ENCODE results near the gene UBE3D. TPM values are rescaled to one million over a fixed set of nuclear protein-coding genes. Genes with fewer than 3 reads are reported as not detected.

Gene UBE3D
- polyA plus RNA-seq (2013, experiment 1 of 4) = 49.9 TPM
- polyA plus RNA-seq (2013, experiment 2 of 4) = 60.7 TPM
- 39.4 TPM for polyA plus RNA-seq (2013, experiment 3 of 4)
- 50.3 TPM for polyA plus RNA-seq (2013, experiment 4 of 4)

DNA sequence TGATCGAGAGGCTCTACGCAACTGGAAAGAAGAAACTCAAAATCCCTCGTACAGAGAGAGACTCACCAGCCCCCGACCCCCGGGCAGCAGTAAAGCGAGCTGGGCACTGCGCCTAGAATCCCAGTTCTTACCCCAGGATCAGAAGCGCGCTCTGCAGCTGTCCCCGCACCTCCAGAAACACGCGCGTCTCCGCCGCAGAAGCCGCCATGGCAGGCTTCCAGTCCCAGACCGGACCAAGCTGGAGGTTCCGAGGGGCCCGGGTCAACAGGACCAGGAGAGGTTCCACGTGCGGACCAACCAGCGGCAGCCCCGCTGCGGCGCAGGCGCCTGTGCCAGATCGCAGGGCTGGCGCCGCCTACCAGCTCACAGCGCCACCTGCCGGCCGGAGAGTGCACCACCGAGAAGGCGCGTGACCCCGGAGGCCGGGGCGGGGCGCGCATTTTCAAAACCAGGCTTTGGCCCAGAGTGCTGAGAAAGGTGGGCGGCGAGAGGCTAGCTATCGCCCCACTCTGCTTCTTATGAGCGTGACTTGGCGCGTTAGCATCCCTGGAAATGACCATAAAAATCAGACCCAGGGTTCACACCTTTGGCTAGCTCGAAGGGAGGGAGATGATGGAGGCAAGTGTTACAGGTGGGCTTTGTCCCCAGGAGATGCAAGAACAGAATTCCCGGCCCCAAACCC lies at the start of gene UBE3D:
UBE3D (minus strand) TSS at position 331 of the 682 bp plus-strand sequence; CDS start at position 208, 123 bp downstream.
- peak within 1 kb of the TSS; percentile 73 for H3K4me3 ChIP-seq (ENCODE audit: insufficient read depth, low read depth, low read length)
- 4% methylated on average over 48 of the region's 48 CpGs for WGBS, 2 experiments
- peaks cover 10% of the 10 kb centered on the region for H3K4me1 ChIP-seq (ENCODE audit: control insufficient read depth, insufficient read depth, low read length)
- no peaks in the 10 kb centered on the region for H3K27me3 ChIP-seq (ENCODE audit: control insufficient read depth, insufficient read depth, low read length, poor library complexity, severe bottlenecking)
- H3K36me3 ChIP-seq (ENCODE audit: control insufficient read depth, insufficient read depth, low read length) = no peaks in the 10 kb centered on the region
- no peaks in the 10 kb centered on the region for H3K9me3 ChIP-seq (ENCODE audit: control insufficient read depth, low read length)
- H3K27ac ChIP-seq (ENCODE audit: insufficient read depth, low read depth, low read length, poor library complexity, severe bottlenecking) = peak within 1 kb of the TSS; percentile 41

DNA sequence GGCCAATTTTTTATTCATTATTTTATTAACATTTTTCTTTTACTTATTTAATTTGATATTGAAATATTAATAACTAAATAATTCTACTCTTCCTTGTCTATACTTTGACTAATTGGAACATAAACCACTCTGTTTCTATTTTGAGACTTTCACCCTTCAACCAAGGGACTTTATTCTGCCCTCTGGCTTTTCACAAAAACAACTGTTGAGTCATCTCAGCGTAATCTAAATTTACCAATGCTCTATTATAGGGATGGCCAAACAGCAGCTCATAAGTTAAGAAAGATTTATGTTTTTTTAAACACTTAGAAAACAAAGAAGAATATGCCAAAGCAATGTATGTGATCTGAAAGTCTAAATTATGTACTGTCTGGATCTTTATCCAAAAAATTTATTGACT lies 48.5 kb upstream of the UBE3D start:
- no peaks in the 10 kb centered on the region for H3K9me3 ChIP-seq (ENCODE audit: control insufficient read depth, low read length)
- H3K27ac ChIP-seq (ENCODE audit: insufficient read depth, low read depth, low read length, poor library complexity, severe bottlenecking) = no peak overlapping the region
- no peaks in the 10 kb centered on the region for H3K27me3 ChIP-seq (ENCODE audit: control insufficient read depth, insufficient read depth, low read length, poor library complexity, severe bottlenecking)
- no peak overlapping the region for H3K4me3 ChIP-seq (ENCODE audit: insufficient read depth, low read depth, low read length)
- WGBS, 2 experiments = 93% methylated on average over 1 of the region's 1 CpG; no CpG with 5 or more reads in 1 of the 2 experiments
- no peaks in the 10 kb centered on the region for H3K4me1 ChIP-seq (ENCODE audit: control insufficient read depth, insufficient read depth, low read length)
- H3K36me3 ChIP-seq (ENCODE audit: control insufficient read depth, insufficient read depth, low read length) = no peaks in the 10 kb centered on the region

DNA sequence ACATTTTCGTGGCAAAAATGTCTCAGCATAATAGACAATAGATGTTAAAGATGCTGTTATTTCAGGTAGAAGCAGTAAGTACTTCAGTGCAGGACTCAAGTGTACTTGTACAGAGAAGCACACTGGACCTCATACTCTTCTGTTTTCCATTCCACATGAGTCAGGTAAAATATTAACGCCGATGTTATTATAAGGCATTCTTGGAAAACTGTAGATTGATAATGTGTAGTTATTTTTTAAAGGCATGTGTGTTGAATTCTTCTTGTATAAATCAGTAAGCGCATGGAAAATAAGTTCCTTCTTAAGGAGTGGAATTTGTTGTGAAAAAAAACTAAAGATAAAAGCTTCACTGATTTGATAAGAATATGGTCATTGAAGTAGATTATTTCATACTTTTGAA lies 47.6 kb upstream of the UBE3D start:
- no peak overlapping the region for H3K27ac ChIP-seq (ENCODE audit: insufficient read depth, low read depth, low read length, poor library complexity, severe bottlenecking)
- no peak overlapping the region for H3K4me3 ChIP-seq (ENCODE audit: insufficient read depth, low read depth, low read length)
- no peaks in the 10 kb centered on the region for H3K9me3 ChIP-seq (ENCODE audit: control insufficient read depth, low read length)
- 78 to 79% methylated on average over 4 of the region's 4 CpGs for WGBS, 2 experiments
- no peaks in the 10 kb centered on the region for H3K4me1 ChIP-seq (ENCODE audit: control insufficient read depth, insufficient read depth, low read length)
- no peaks in the 10 kb centered on the region for H3K27me3 ChIP-seq (ENCODE audit: control insufficient read depth, insufficient read depth, low read length, poor library complexity, severe bottlenecking)
- no peaks in the 10 kb centered on the region for H3K36me3 ChIP-seq (ENCODE audit: control insufficient read depth, insufficient read depth, low read length)

DNA sequence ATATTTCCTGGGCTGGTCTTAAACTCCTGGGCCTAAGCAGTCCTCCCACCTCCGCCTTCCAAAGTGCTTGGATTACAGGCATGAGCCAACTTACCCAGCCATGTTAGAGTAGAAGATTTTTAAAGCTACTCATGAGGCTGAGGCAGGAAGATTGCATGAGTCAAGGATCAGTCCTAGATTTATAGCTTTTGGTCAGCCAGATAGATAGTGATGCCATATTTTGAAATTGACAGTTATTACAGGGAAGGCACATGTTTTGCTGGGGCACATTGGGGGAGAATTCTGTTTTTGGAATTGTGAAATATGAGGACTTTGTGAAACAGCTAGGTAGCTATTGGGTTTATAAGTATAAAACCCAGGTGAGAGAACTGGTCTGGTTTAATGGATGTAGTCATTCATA lies 42.7 kb upstream of the UBE3D start:
- Histone ChIP-seq H3K9me3 (ENCODE audit: control insufficient read depth, low read length) (no peaks in the 10 kb centered on the region), H3K36me3 (ENCODE audit: control insufficient read depth, insufficient read depth, low read length) (no peaks in the 10 kb centered on the region), H3K4me1 (ENCODE audit: control insufficient read depth, insufficient read depth, low read length) (no peaks in the 10 kb centered on the region), H3K27me3 (ENCODE audit: control insufficient read depth, insufficient read depth, low read length, poor library complexity, severe bottlenecking) (no peaks in the 10 kb centered on the region), H3K4me3 (ENCODE audit: insufficient read depth, low read depth, low read length) (no peak overlapping the region), H3K27ac (ENCODE audit: insufficient read depth, low read depth, low read length, poor library complexity, severe bottlenecking) (no peak overlapping the region)
- 92 to 96% methylated on average over 1 of the region's 1 CpG for WGBS, 2 experiments

- no peaks in the 10 kb centered on the region for H3K27me3 ChIP-seq (ENCODE audit: control insufficient read depth, insufficient read depth, low read length, poor library complexity, severe bottlenecking)
- no peaks in the 10 kb centered on the region for H3K9me3 ChIP-seq (ENCODE audit: control insufficient read depth, low read length)
- H3K36me3 ChIP-seq (ENCODE audit: control insufficient read depth, insufficient read depth, low read length) = no peaks in the 10 kb centered on the region
- H3K4me3 ChIP-seq (ENCODE audit: insufficient read depth, low read depth, low read length) = no peak overlapping the region
- no peak overlapping the region for H3K27ac ChIP-seq (ENCODE audit: insufficient read depth, low read depth, low read length, poor library complexity, severe bottlenecking)
- H3K4me1 ChIP-seq (ENCODE audit: control insufficient read depth, insufficient read depth, low read length) = no peaks in the 10 kb centered on the region
- WGBS, 2 experiments = 95% methylated on average over 3 of the region's 3 CpGs
These were observed 32.9 kb upstream of the UBE3D start for GRCh38 chr6:83098589-83098988.

DNA sequence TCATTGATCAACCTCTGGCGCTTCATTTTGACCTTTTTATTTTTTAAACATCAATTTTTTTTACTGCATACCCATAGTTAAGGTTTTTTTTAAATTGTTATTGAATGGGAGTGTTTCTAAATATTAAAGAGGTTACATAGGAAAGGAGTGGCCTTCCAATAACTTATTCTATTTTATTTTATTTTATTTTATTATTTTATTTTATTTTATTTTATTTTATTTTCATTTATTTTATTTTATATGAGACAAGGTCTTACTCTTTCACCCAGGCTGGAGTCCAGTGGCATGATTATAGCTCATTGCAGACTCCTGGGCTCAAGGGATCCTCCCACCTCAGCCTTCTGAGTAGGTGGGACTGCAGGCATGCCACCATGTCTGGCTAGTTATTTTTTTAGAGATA lies 32.0 kb upstream of the UBE3D start:
- no peak overlapping the region for H3K4me3 ChIP-seq (ENCODE audit: insufficient read depth, low read depth, low read length)
- no peaks in the 10 kb centered on the region for H3K27me3 ChIP-seq (ENCODE audit: control insufficient read depth, insufficient read depth, low read length, poor library complexity, severe bottlenecking)
- no peaks in the 10 kb centered on the region for H3K9me3 ChIP-seq (ENCODE audit: control insufficient read depth, low read length)
- no peaks in the 10 kb centered on the region for H3K36me3 ChIP-seq (ENCODE audit: control insufficient read depth, insufficient read depth, low read length)
- H3K27ac ChIP-seq (ENCODE audit: insufficient read depth, low read depth, low read length, poor library complexity, severe bottlenecking) = no peak overlapping the region
- H3K4me1 ChIP-seq (ENCODE audit: control insufficient read depth, insufficient read depth, low read length) = no peaks in the 10 kb centered on the region
- WGBS, 2 experiments = no CpG with 5 or more reads among the region's 1 CpG

- no peaks in the 10 kb centered on the region for H3K9me3 ChIP-seq (ENCODE audit: control insufficient read depth, low read length)
- H3K4me1 ChIP-seq (ENCODE audit: control insufficient read depth, insufficient read depth, low read length) = no peaks in the 10 kb centered on the region
- 97 to 100% methylated on average over 2 of the region's 2 CpGs for WGBS, 2 experiments
- H3K36me3 ChIP-seq (ENCODE audit: control insufficient read depth, insufficient read depth, low read length) = no peaks in the 10 kb centered on the region
- H3K27me3 ChIP-seq (ENCODE audit: control insufficient read depth, insufficient read depth, low read length, poor library complexity, severe bottlenecking) = no peaks in the 10 kb centered on the region
- H3K27ac ChIP-seq (ENCODE audit: insufficient read depth, low read depth, low read length, poor library complexity, severe bottlenecking) = no peak overlapping the region
- no peak overlapping the region for H3K4me3 ChIP-seq (ENCODE audit: insufficient read depth, low read depth, low read length)
These were observed 31.6 kb upstream of the UBE3D start for GRCh38 chr6:83097204-83097603.

DNA sequence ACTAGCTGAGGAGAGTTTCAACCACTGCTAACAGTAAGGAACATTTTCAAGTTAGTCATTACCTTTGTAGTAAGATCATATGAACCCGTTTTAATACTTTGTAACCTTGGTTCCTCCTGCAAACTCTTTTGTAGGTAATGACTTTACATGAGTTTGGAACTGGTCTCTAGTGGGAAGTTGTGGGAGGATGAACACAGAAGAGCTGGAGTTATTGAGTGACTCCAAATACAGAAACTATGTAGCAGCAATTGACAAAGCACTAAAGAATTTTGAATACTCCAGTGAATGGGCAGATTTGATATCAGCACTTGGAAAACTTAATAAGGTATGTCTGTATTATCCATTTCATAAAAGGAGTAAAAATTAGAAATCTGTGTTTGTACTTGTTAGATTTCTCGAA lies 31.1 kb upstream of the UBE3D start:
- no peaks in the 10 kb centered on the region for H3K4me1 ChIP-seq (ENCODE audit: control insufficient read depth, insufficient read depth, low read length)
- 98 to 100% methylated on average over 2 of the region's 2 CpGs for WGBS, 2 experiments
- no peaks in the 10 kb centered on the region for H3K36me3 ChIP-seq (ENCODE audit: control insufficient read depth, insufficient read depth, low read length)
- no peak overlapping the region for H3K4me3 ChIP-seq (ENCODE audit: insufficient read depth, low read depth, low read length)
- no peaks in the 10 kb centered on the region for H3K9me3 ChIP-seq (ENCODE audit: control insufficient read depth, low read length)
- no peak overlapping the region for H3K27ac ChIP-seq (ENCODE audit: insufficient read depth, low read depth, low read length, poor library complexity, severe bottlenecking)
- no peaks in the 10 kb centered on the region for H3K27me3 ChIP-seq (ENCODE audit: control insufficient read depth, insufficient read depth, low read length, poor library complexity, severe bottlenecking)

DNA sequence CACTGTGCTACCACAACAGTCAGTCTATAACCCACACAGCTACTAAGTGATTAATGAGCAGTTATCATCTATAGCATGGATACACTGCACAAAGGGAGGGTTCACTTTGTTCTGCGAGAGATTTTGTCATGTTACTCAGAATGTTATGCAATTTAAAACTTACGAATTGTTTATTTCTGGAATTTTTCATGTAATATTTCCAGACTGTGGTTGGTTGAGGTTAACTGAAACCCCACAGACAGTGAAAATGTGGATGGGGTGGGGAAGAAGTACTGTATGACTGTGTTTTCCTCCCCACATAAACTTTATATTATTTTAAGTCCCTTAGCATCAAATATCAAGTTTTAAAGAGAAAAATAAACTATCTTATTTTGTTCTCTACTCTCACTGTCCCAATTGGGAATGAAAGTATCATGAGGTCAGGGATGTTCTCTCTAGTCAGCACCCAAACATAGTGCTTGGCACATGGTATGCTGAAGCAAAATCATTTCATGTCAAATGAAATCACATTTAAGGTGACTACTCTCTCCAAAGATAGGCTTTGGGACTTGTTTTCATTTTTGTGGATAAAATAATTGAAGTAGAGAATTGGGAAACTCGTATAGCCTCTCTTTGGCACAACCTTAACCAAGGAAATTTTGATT lies 27.2 kb upstream of the UBE3D start:
- no peaks in the 10 kb centered on the region for H3K27me3 ChIP-seq (ENCODE audit: control insufficient read depth, insufficient read depth, low read length, poor library complexity, severe bottlenecking)
- no peak overlapping the region for H3K27ac ChIP-seq (ENCODE audit: insufficient read depth, low read depth, low read length, poor library complexity, severe bottlenecking)
- no peaks in the 10 kb centered on the region for H3K36me3 ChIP-seq (ENCODE audit: control insufficient read depth, insufficient read depth, low read length)
- H3K4me1 ChIP-seq (ENCODE audit: control insufficient read depth, insufficient read depth, low read length) = no peaks in the 10 kb centered on the region
- no peaks in the 10 kb centered on the region for H3K9me3 ChIP-seq (ENCODE audit: control insufficient read depth, low read length)
- whole genome bisulfite sequencing, 2 experiments = 91 to 94% methylated on average over 3 of the region's 3 CpGs
- H3K4me3 ChIP-seq (ENCODE audit: insufficient read depth, low read depth, low read length) = no peak overlapping the region

DNA sequence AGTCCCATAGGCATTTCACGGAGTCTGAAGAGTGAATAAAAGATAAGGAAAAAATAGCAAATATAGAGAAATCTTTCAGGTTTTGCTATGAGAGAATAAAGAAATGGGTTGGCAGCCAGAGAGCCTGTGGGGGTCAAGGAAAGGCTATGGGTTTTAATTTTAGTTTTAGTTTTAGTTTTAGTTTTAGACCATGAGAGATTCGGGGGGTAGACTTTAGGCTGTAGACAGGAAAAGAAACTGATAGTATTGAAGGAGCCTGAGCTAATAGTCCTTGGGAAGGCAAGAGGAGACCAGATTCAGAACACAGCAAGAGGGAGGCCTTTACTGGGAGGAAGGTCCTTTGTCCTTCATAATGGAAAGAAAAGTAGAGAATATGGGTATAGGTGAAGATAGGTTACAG lies 21.1 kb upstream of the UBE3D start:
- H3K27ac ChIP-seq (ENCODE audit: insufficient read depth, low read depth, low read length, poor library complexity, severe bottlenecking) = no peak overlapping the region
- H3K4me3 ChIP-seq (ENCODE audit: insufficient read depth, low read depth, low read length) = no peak overlapping the region
- no peaks in the 10 kb centered on the region for H3K36me3 ChIP-seq (ENCODE audit: control insufficient read depth, insufficient read depth, low read length)
- 94 to 95% methylated on average over 2 of the region's 2 CpGs for WGBS, 2 experiments
- H3K27me3 ChIP-seq (ENCODE audit: control insufficient read depth, insufficient read depth, low read length, poor library complexity, severe bottlenecking) = no peaks in the 10 kb centered on the region
- H3K9me3 ChIP-seq (ENCODE audit: control insufficient read depth, low read length) = no peaks in the 10 kb centered on the region
- no peaks in the 10 kb centered on the region for H3K4me1 ChIP-seq (ENCODE audit: control insufficient read depth, insufficient read depth, low read length)
